Endothelial cell of umbilical vein (primary cell): Measurements from ENCODE around the gene PARP12. TPM values are rescaled to one million over a fixed set of nuclear protein-coding genes. Genes with fewer than 3 reads are reported as not detected.

Source experiments
- BruUV-seq: library from RNA; stranded (reverse); fragments of 400-500 nt; replicated peaks from 2 replicates; lab custom pipeline; 2021; lab: Mats Ljungman, UMichigan
- CTCF ChIA-PET: fragments of 300-600, 350-600 bp; sonication (Branson Sonifier 250); formaldehyde crosslinking; loops from one replicate; lab custom pipeline; 2021; ENCODE audit warnings: antibody characterized with exemption, inconsistent platforms; lab: Charles Lee
- POLR2A ChIA-PET: fragments of 300-600, 350-600 bp; sonication (Branson Sonifier 250); formaldehyde crosslinking; loops from one replicate; lab custom pipeline; 2021; ENCODE audit warnings: antibody characterized with exemption, inconsistent platforms; lab: Charles Lee
- DNase-seq: peaks from one replicate; pipeline ENCODE4 v3.0.0-alpha.2; 2011; ENCODE audit warnings: low read depth, low spot score
- FAIRE-seq: peaks from 2 replicates; lab custom pipeline; 2011; peaks lifted over from hg19 to GRCh38; lab: Jason Lieb, UNC
- H2AFZ ChIP-seq: 2 replicates; pipeline ENCODE4 v1.6.0; 2012; ENCODE audit warnings: low read depth, low read length, control low read depth, inconsistent platforms
- H3K27ac ChIP-seq: 2 replicates; pipeline ENCODE4 v1.5.1; 2011; ENCODE audit warnings: low read depth, mild to moderate bottlenecking, control low read depth, low read length, moderate library complexity; ENCODE audit not compliant: insufficient read depth
- H3K27me3 ChIP-seq, 2 experiments: 2 replicates each; pipeline versions ENCODE4 v1.6.0 to v1.6.1; 2011; ENCODE audit warnings: low read length in 2 of 2, mixed read lengths in 1 of 2; ENCODE audit not compliant: control insufficient read depth in 2 of 2, insufficient read depth in 2 of 2
- H3K36me3 ChIP-seq, 2 experiments: 2 replicates in 1 of 2; 3 replicates in 1 of 2; pipeline ENCODE4 v1.5.1; 2011; ENCODE audit warnings: low read length in 2 of 2, mild to moderate bottlenecking in 1 of 2, moderate library complexity in 1 of 2; ENCODE audit not compliant: control insufficient read depth in 2 of 2, insufficient read depth in 2 of 2; ENCODE audit errors: extremely low read depth in 1 of 2
- H3K4me1 ChIP-seq: 3 replicates; pipeline ENCODE4 v1.5.1; 2011; ENCODE audit warnings: mild to moderate bottlenecking, low read length; ENCODE audit not compliant: control insufficient read depth, insufficient read depth; ENCODE audit errors: extremely low read depth
- H3K4me2 ChIP-seq: 2 replicates; pipeline ENCODE4 v1.6.1; 2011; ENCODE audit warnings: low read length, control low read depth, mixed read lengths; ENCODE audit not compliant: insufficient read depth
- H3K4me3 ChIP-seq, 3 experiments: fragments of 200-600 bp in 1 of 3; sonication (generic), shearing (Covaris generic) in 1 of 3; replicated peaks in 1 of 3; 2 replicates each; pipeline ENCODE4 v1.5.1; 2011 to 2016; ENCODE audit warnings: control low read depth in 3 of 3, low read length in 3 of 3, mild to moderate bottlenecking in 2 of 3, inconsistent platforms in 1 of 3, low read depth in 1 of 3, moderate library complexity in 1 of 3; ENCODE audit not compliant: insufficient read depth in 1 of 3
- H3K79me2 ChIP-seq: 2 replicates; pipeline ENCODE4 v1.6.0; 2012; ENCODE audit warnings: low read length, inconsistent platforms; ENCODE audit not compliant: control insufficient read depth, insufficient read depth
- H3K9ac ChIP-seq: replicated peaks from 2 replicates; pipeline ENCODE3; 2011; ENCODE audit warnings: low read length, control low read depth; ENCODE audit not compliant: insufficient read depth; ENCODE audit errors: extremely low read depth
- H3K9me1 ChIP-seq: replicated peaks from 3 replicates; pipeline ENCODE4 v1.6.0; 2011; ENCODE audit warnings: mild to moderate bottlenecking, low read length; ENCODE audit not compliant: control insufficient read depth, insufficient read depth; ENCODE audit errors: extremely low read depth
- H3K9me3 ChIP-seq: replicated peaks from 2 replicates; pipeline ENCODE4 v1.5.1; 2012; ENCODE audit warnings: low read length, inconsistent platforms; ENCODE audit not compliant: control insufficient read depth, insufficient read depth
- H4K20me1 ChIP-seq: replicated peaks from 2 replicates; pipeline ENCODE3; 2011; ENCODE audit warnings: mild to moderate bottlenecking, low read length; ENCODE audit not compliant: control insufficient read depth, insufficient read depth; ENCODE audit errors: extremely low read depth
- EZH2 ChIP-seq: IDR thresholded peaks from 2 replicates; pipeline ENCODE4 v1.6.1; 2012; ENCODE audit warnings: borderline replicate concordance, low read depth, mild to moderate bottlenecking, moderate library complexity, low read length, inconsistent platforms; ENCODE audit not compliant: severe bottlenecking
- FOS ChIP-seq: IDR thresholded peaks from 2 replicates; pipeline ENCODE4 v1.6.1; 2011; ENCODE audit warnings: mild to moderate bottlenecking, low read length, moderate library complexity, borderline replicate concordance; ENCODE audit not compliant: insufficient read depth
- GATA2 ChIP-seq: IDR thresholded peaks from 2 replicates; pipeline ENCODE4 v1.7.0; 2011; ENCODE audit warnings: low read depth, mild to moderate bottlenecking, moderate library complexity, mixed read lengths, low read length; ENCODE audit not compliant: insufficient read length, insufficient read depth
- JUN ChIP-seq: IDR thresholded peaks from 2 replicates; pipeline ENCODE4 v1.6.1; 2011; ENCODE audit warnings: borderline replicate concordance, low read depth; ENCODE audit not compliant: insufficient read length, insufficient read depth
- MYC ChIP-seq: IDR thresholded peaks from one replicate; pipeline ENCODE4 v1.6.1; 2011; ENCODE audit warnings: mild to moderate bottlenecking, low read depth, low read length
- POLR2A ChIP-seq: IDR thresholded peaks from 2 replicates; pipeline ENCODE4 v1.6.1; 2012; ENCODE audit warnings: low read depth, mild to moderate bottlenecking, control low read depth, low read length
- POLR2AphosphoS5 ChIP-seq: IDR thresholded peaks from 2 replicates; pipeline ENCODE4 v1.6.1; 2012; ENCODE audit warnings: low read depth, mild to moderate bottlenecking, control low read depth, low read length, moderate library complexity; ENCODE audit not compliant: insufficient read depth
- dilution Hi-C: fragments of 300-500 bp; cut with MboI; formaldehyde crosslinking; loops from one replicate; pipeline ENCODE4 v1.15.0; 2019; ENCODE audit warnings: low sequenced_read_pairs; ENCODE audit not compliant: extremely low pct_ligation_motif_present
- intact Hi-C: fragments of 100-400 bp; cut with micrococcal nuclease; formaldehyde crosslinking; loops from one replicate; pipeline ENCODE4 v1.10.0; 2022
- polyA plus RNA-seq, 4 experiments: library from polyadenylated mRNA; depleted of rRNA in 3 of 4; stranded (reverse) in 3 of 4; unstranded in 1 of 4; fragments of >200 nt; gene quantifications; 2 replicates each; pipeline versions ENCODE4 v1.2.1 to v1.2.3, GENCODE V29; 2011 to 2012; ENCODE audit warnings: missing spikeins in 1 of 4
- total RNA-seq: library from RNA; stranded (reverse); gene quantifications from 2 replicates; pipeline ENCODE4 v1.2.3, GENCODE V29; 2021
- TF ChIP-seq, protein P1 (sequence below), 2 donors: IDR thresholded peaks; 1 replicate in 1 of 2; 2 replicates in 1 of 2; pipeline ENCODE4 v1.5.1; 2011; ENCODE audit warnings: low read length in 2 of 2, mild to moderate bottlenecking in 2 of 2, moderate library complexity in 2 of 2, control low read depth in 1 of 2, inconsistent platforms in 1 of 2, low read depth in 1 of 2; ENCODE audit not compliant: insufficient read depth in 1 of 2; ENCODE audit errors: extremely low read depth in 1 of 2
- TF ChIP-seq, protein P2 (sequence below): IDR thresholded peaks from 2 replicates; pipeline ENCODE4 v1.6.1; 2011; ENCODE audit not compliant: insufficient read depth, insufficient read length

Gene PARP12
- total and polyA plus RNA-seq, 2 donors (not counting 3 experiments of a cell fraction or from before 2014, with no cell fraction given), result 65.4 to 83.2 TPM

DNA sequence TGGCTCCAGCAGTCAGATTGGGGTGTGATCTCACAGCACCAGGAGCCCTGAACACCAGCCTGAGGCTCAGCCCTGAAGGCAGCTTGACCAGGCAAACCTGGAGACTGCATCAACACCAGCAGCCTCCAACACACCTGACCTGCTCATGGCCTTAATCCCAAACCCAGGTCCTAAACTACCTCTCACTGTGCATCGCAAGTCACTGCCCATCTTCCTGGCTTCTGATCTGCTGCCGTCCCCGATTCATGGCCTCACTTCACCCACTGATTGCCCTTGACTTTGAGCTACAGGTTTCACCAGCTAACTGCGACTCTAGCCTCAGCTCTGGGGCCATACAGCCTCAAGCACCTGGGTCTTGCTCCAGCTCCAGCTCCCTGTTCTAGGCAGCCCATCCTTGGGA, 49.1 kb downstream of the PARP12 start:
- Histone ChIP-seq H3K4me3 (no peak overlapping the region), H3K27me3 (peaks cover 0 to 3% of the 10 kb centered on the region in 2 experiments), H3K36me3 (no peaks in the 10 kb centered on the region), H3K9ac (no peak overlapping the region), H3K9me1 (no peaks in the 10 kb centered on the region), H3K9me3 (no peaks in the 10 kb centered on the region), H3K27ac (no peak overlapping the region), H3K4me1 (no peaks in the 10 kb centered on the region), H4K20me1 (no peaks in the 10 kb centered on the region), H3K79me2 (no peaks in the 10 kb centered on the region), H2AFZ (no peak overlapping the region), H3K4me2 (no peak overlapping the region)
- ChIA-PET POLR2A (no interaction called here), CTCF (interaction anchor here (1.0 to 1.4 kb wide), 2 partner anchors 11 to 514 kb away, joined by 4 to 7 read pairs; no protein-coding TSS in a partner anchor)
- TF ChIP-seq EZH2 (no peak), MYC (no peak), POLR2A (no peak), POLR2AphosphoS5 (no peak), JUN (no peak), GATA2 (no peak), FOS (no peak)
- TF ChIP-seq, protein P1, sequence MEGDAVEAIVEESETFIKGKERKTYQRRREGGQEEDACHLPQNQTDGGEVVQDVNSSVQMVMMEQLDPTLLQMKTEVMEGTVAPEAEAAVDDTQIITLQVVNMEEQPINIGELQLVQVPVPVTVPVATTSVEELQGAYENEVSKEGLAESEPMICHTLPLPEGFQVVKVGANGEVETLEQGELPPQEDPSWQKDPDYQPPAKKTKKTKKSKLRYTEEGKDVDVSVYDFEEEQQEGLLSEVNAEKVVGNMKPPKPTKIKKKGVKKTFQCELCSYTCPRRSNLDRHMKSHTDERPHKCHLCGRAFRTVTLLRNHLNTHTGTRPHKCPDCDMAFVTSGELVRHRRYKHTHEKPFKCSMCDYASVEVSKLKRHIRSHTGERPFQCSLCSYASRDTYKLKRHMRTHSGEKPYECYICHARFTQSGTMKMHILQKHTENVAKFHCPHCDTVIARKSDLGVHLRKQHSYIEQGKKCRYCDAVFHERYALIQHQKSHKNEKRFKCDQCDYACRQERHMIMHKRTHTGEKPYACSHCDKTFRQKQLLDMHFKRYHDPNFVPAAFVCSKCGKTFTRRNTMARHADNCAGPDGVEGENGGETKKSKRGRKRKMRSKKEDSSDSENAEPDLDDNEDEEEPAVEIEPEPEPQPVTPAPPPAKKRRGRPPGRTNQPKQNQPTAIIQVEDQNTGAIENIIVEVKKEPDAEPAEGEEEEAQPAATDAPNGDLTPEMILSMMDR (IDR thresholded peaks at IDR 0.05; ENCODE audit: extremely low read depth in 1 of 2, insufficient read depth in 1 of 2, low read depth in 1 of 2, low read length in 2 of 2), result no peak
- TF ChIP-seq, protein P2, sequence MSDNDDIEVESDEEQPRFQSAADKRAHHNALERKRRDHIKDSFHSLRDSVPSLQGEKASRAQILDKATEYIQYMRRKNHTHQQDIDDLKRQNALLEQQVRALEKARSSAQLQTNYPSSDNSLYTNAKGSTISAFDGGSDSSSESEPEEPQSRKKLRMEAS, result no peak
- dilution Hi-C loops (loop anchor here (25.0 kb wide), 1 partner anchor 401 kb away; no protein-coding TSS in a partner anchor), intact Hi-C loops (no loop called here)
- DNase-seq (no peak), FAIRE-seq (no peak)
- BruUV-seq, result no TSS peak
